ENCODE data around the gene DCAF8.
A peak's percentile ranks its signal among the peaks of the same experiment; 100 is the strongest.

The DCAF8 gene

GRCh38 chr1:160207771-160208556, 54.4 kb downstream of the DCAF8 start:
- H3K4me3 Mint-ChIP-seq = no peak overlapping the region
- no peaks in the 10 kb centered on the region for H3K27me3 Mint-ChIP-seq
- H3K9me3 Mint-ChIP-seq = no peaks in the 10 kb centered on the region
- peaks cover 57% of the 10 kb centered on the region for H3K4me1 Mint-ChIP-seq (ENCODE audit: low read depth)
- H3K27ac Mint-ChIP-seq = peak overlapping the region; percentile 79
- no peak for DNase-seq
- peaks cover 71% of the 10 kb centered on the region for H3K36me3 Mint-ChIP-seq (ENCODE audit: low read depth)

GRCh38 chr1:160207118-160207650, 55.2 kb downstream of the DCAF8 start:
- H3K27me3 Mint-ChIP-seq = no peaks in the 10 kb centered on the region
- H3K27ac Mint-ChIP-seq = peak overlapping the region; percentile 93
- peaks cover 57% of the 10 kb centered on the region for H3K4me1 Mint-ChIP-seq (ENCODE audit: low read depth)
- H3K36me3 Mint-ChIP-seq (ENCODE audit: low read depth) = peaks cover 63% of the 10 kb centered on the region
- DNase-seq = no peak
- H3K9me3 Mint-ChIP-seq = no peaks in the 10 kb centered on the region
- H3K4me3 Mint-ChIP-seq = peak overlapping the region; percentile 88

- Mint-ChIP-seq H3K36me3 (ENCODE audit: low read depth) (peaks cover 57% of the 10 kb centered on the region), H3K9me3 (no peaks in the 10 kb centered on the region), H3K4me3 (peak overlapping the region; percentile 88), H3K4me1 (ENCODE audit: low read depth) (peaks cover 57% of the 10 kb centered on the region), H3K27me3 (no peaks in the 10 kb centered on the region), H3K27ac (peak overlapping the region; percentile 93)
- DNase-seq = no peak
These were observed 55.8 kb downstream of the DCAF8 start for GRCh38 chr1:160206421-160207117.

- peaks cover 51% of the 10 kb centered on the region for H3K36me3 Mint-ChIP-seq (ENCODE audit: low read depth)
- H3K4me1 Mint-ChIP-seq (ENCODE audit: low read depth) = peaks cover 57% of the 10 kb centered on the region
- H3K27me3 Mint-ChIP-seq = no peaks in the 10 kb centered on the region
- DNase-seq = peak; percentile 63
- H3K4me3 Mint-ChIP-seq = peak overlapping the region; percentile 88
- no peaks in the 10 kb centered on the region for H3K9me3 Mint-ChIP-seq
- peak overlapping the region; percentile 93 for H3K27ac Mint-ChIP-seq
These were observed 56.3 kb downstream of the DCAF8 start for GRCh38 chr1:160206036-160206389.

GRCh38 chr1:160205242-160206035, 56.9 kb downstream of the DCAF8 start, which contains the start of gene PEA15:
Gene PEA15 (plus strand): TSS chr1:160205384. CDS start chr1:160211545, 6,161 bp downstream.
- Mint-ChIP-seq H3K9me3 (no peaks in the 10 kb centered on the region), H3K27me3 (no peaks in the 10 kb centered on the region), H3K27ac (peak within 1 kb of the TSS; percentile 93), H3K4me1 (ENCODE audit: low read depth) (peaks cover 54% of the 10 kb centered on the region), H3K4me3 (peak within 1 kb of the TSS; percentile 88), H3K36me3 (ENCODE audit: low read depth) (peaks cover 45% of the 10 kb centered on the region)
- peak; percentile 85 for DNase-seq

GRCh38 chr1:160204526-160205241, 57.7 kb downstream of the DCAF8 start:
- Mint-ChIP-seq H3K27me3 (no peaks in the 10 kb centered on the region), H3K9me3 (no peaks in the 10 kb centered on the region), H3K4me3 (peak overlapping the region; percentile 88), H3K4me1 (ENCODE audit: low read depth) (peaks cover 46% of the 10 kb centered on the region), H3K27ac (peak overlapping the region; percentile 93), H3K36me3 (ENCODE audit: low read depth) (peaks cover 38% of the 10 kb centered on the region)
- DNase-seq = no peak

GRCh38 chr1:160200786-160201185, 61.6 kb downstream of the DCAF8 start:
- no peaks in the 10 kb centered on the region for H3K27me3 Mint-ChIP-seq
- no peaks in the 10 kb centered on the region for H3K9me3 Mint-ChIP-seq
- no peak overlapping the region for H3K4me3 Mint-ChIP-seq
- H3K36me3 Mint-ChIP-seq (ENCODE audit: low read depth) = peaks cover 2% of the 10 kb centered on the region
- no peak for DNase-seq
- H3K4me1 Mint-ChIP-seq (ENCODE audit: low read depth) = peaks cover 11% of the 10 kb centered on the region
- H3K27ac Mint-ChIP-seq = no peak overlapping the region

GRCh38 chr1:160197231-160197630, 65.1 kb downstream of the DCAF8 start:
- H3K27ac Mint-ChIP-seq = no peak overlapping the region
- no peaks in the 10 kb centered on the region for H3K4me1 Mint-ChIP-seq (ENCODE audit: low read depth)
- H3K27me3 Mint-ChIP-seq = no peaks in the 10 kb centered on the region

GRCh38 chr1:160196143-160196542, 66.2 kb downstream of the DCAF8 start:
- DNase-seq = no peak
- no peak overlapping the region for H3K4me3 Mint-ChIP-seq
- H3K27ac Mint-ChIP-seq = no peak overlapping the region
- H3K4me1 Mint-ChIP-seq (ENCODE audit: low read depth) = no peaks in the 10 kb centered on the region
- H3K36me3 Mint-ChIP-seq (ENCODE audit: low read depth) = no peaks in the 10 kb centered on the region
- no peaks in the 10 kb centered on the region for H3K9me3 Mint-ChIP-seq
- H3K27me3 Mint-ChIP-seq = no peaks in the 10 kb centered on the region

More at GRCh38 chr1:160197231-160197630, 65.1 kb downstream of the DCAF8 start:
- H3K36me3 Mint-ChIP-seq (ENCODE audit: low read depth) = no peaks in the 10 kb centered on the region
- no peak for DNase-seq
- H3K4me3 Mint-ChIP-seq = no peak overlapping the region
- H3K9me3 Mint-ChIP-seq = no peaks in the 10 kb centered on the region

GRCh38 chr1:160194737-160195059, 67.7 kb downstream of the DCAF8 start:
- Mint-ChIP-seq H3K9me3 (no peaks in the 10 kb centered on the region), H3K4me1 (ENCODE audit: low read depth) (no peaks in the 10 kb centered on the region), H3K27ac (no peak overlapping the region), H3K27me3 (no peaks in the 10 kb centered on the region), H3K4me3 (no peak overlapping the region), H3K36me3 (ENCODE audit: low read depth) (no peaks in the 10 kb centered on the region)
- no peak for DNase-seq

- DNase-seq = no peak
- no peaks in the 10 kb centered on the region for H3K27me3 Mint-ChIP-seq
- H3K4me3 Mint-ChIP-seq = no peak overlapping the region
- H3K4me1 Mint-ChIP-seq (ENCODE audit: low read depth) = no peaks in the 10 kb centered on the region
- H3K27ac Mint-ChIP-seq = no peak overlapping the region
- H3K9me3 Mint-ChIP-seq = no peaks in the 10 kb centered on the region
- H3K36me3 Mint-ChIP-seq (ENCODE audit: low read depth) = no peaks in the 10 kb centered on the region
These were observed 68.3 kb downstream of the DCAF8 start for GRCh38 chr1:160193832-160194736.

GRCh38 chr1:160193091-160193819, 69.1 kb downstream of the DCAF8 start:
- no peak overlapping the region for H3K27ac Mint-ChIP-seq

GRCh38 chr1:160192234-160192633, 70.1 kb downstream of the DCAF8 start:
- H3K36me3 Mint-ChIP-seq (ENCODE audit: low read depth) = no peaks in the 10 kb centered on the region
- no peaks in the 10 kb centered on the region for H3K4me1 Mint-ChIP-seq (ENCODE audit: low read depth)
- H3K4me3 Mint-ChIP-seq = no peak overlapping the region
- no peak for DNase-seq
- H3K27ac Mint-ChIP-seq = no peak overlapping the region
- no peaks in the 10 kb centered on the region for H3K9me3 Mint-ChIP-seq
- no peaks in the 10 kb centered on the region for H3K27me3 Mint-ChIP-seq

More at GRCh38 chr1:160193091-160193819, 69.1 kb downstream of the DCAF8 start:
- no peak overlapping the region for H3K4me3 Mint-ChIP-seq
- no peaks in the 10 kb centered on the region for H3K36me3 Mint-ChIP-seq (ENCODE audit: low read depth)
- no peaks in the 10 kb centered on the region for H3K4me1 Mint-ChIP-seq (ENCODE audit: low read depth)
- peak; percentile 86 for DNase-seq
- no peaks in the 10 kb centered on the region for H3K9me3 Mint-ChIP-seq
- H3K27me3 Mint-ChIP-seq = no peaks in the 10 kb centered on the region

Measured in activated T-cell treated with anti-CD3 and anti-CD28 coated beads, Interleukin-2, amount 50 U/mL, for 24 hours (primary cell).